ENCODE measurements around the gene GTF2F1.

Gene GTF2F1

GRCh38 chr19:6383188-6383587, 9.8 kb downstream of the GTF2F1 start:
- Histone ChIP-seq H3K36me3 (peaks cover 85% of the 10 kb centered on the region), H3K9me3 (ENCODE audit: severe bottlenecking) (no peaks in the 10 kb centered on the region), H3K4me3 (ENCODE audit: low read depth, low read length) (no peak overlapping the region), H3K27ac (no peak overlapping the region), H3K27me3 (ENCODE audit: insufficient read depth, low read depth, severe bottlenecking) (no peaks in the 10 kb centered on the region)
- no peak for DNase-seq
- TF ChIP-seq CTCF (IDR thresholded peaks at IDR 0.05; ENCODE audit: low read depth, low read length), result no peak

- no peaks in the 10 kb centered on the region for H3K9me3 ChIP-seq (ENCODE audit: severe bottlenecking)
- no peak overlapping the region for H3K4me3 ChIP-seq (ENCODE audit: low read depth, low read length)
- peaks cover 65% of the 10 kb centered on the region for H3K36me3 ChIP-seq
- no peak for DNase-seq
- TF ChIP-seq CTCF (IDR thresholded peaks at IDR 0.05; ENCODE audit: low read depth, low read length), result no peak
- no peaks in the 10 kb centered on the region for H3K27me3 ChIP-seq (ENCODE audit: insufficient read depth, low read depth, severe bottlenecking)
- no peak overlapping the region for H3K27ac ChIP-seq
Measured at GRCh38 chr19:6381030-6381750, 11.8 kb downstream of the GTF2F1 start.

GRCh38 chr19:6379744-6380143, 13.2 kb downstream of the GTF2F1 start:
- Histone ChIP-seq H3K27ac (no peak overlapping the region), H3K36me3 (peaks cover 60% of the 10 kb centered on the region), H3K9me3 (ENCODE audit: severe bottlenecking) (no peaks in the 10 kb centered on the region), H3K4me3 (ENCODE audit: low read depth, low read length) (no peak overlapping the region), H3K27me3 (ENCODE audit: insufficient read depth, low read depth, severe bottlenecking) (no peaks in the 10 kb centered on the region)
- TF ChIP-seq CTCF (IDR thresholded peaks at IDR 0.05; ENCODE audit: low read depth, low read length), result no peak
- DNase-seq, result no peak

GRCh38 chr19:6378486-6378885, 14.5 kb downstream of the GTF2F1 start:
- no peaks in the 10 kb centered on the region for H3K27me3 ChIP-seq (ENCODE audit: insufficient read depth, low read depth, severe bottlenecking)
- no peak overlapping the region for H3K27ac ChIP-seq
- DNase-seq, result no peak
- H3K9me3 ChIP-seq (ENCODE audit: severe bottlenecking), result no peaks in the 10 kb centered on the region
- peaks cover 60% of the 10 kb centered on the region for H3K36me3 ChIP-seq
- no peak for TF ChIP-seq CTCF (IDR thresholded peaks at IDR 0.05; ENCODE audit: low read depth, low read length)
- no peak overlapping the region for H3K4me3 ChIP-seq (ENCODE audit: low read depth, low read length)

- peaks cover 55% of the 10 kb centered on the region for H3K36me3 ChIP-seq
- no peak overlapping the region for H3K4me3 ChIP-seq (ENCODE audit: low read depth, low read length)
- no peak for DNase-seq
- no peak for TF ChIP-seq CTCF (IDR thresholded peaks at IDR 0.05; ENCODE audit: low read depth, low read length)
- no peak overlapping the region for H3K27ac ChIP-seq
- no peaks in the 10 kb centered on the region for H3K27me3 ChIP-seq (ENCODE audit: insufficient read depth, low read depth, severe bottlenecking)
- H3K9me3 ChIP-seq (ENCODE audit: severe bottlenecking), result no peaks in the 10 kb centered on the region
Measured at GRCh38 chr19:6378041-6378440, 14.9 kb downstream of the GTF2F1 start.
